Neural progenitor cell (in vitro differentiated cells): ENCODE results near the gene CEMIP2.

Experiments
- CTCF ChIP-seq: fragments of 200-600 bp; sonication (generic); IDR thresholded peaks from 2 replicates; pipeline ENCODE4 v1.5.1; 2017; ENCODE audit warnings: antibody characterized with exemption, mild to moderate bottlenecking
- EZH2 ChIP-seq: fragments of 200-600 bp; sonication (generic); IDR thresholded peaks from 2 replicates; pipeline ENCODE4 v1.6.1; 2017; ENCODE audit warnings: antibody characterized with exemption, mild to moderate bottlenecking, moderate library complexity

- TF ChIP-seq CTCF (no peak), EZH2 (no peak)
Measured at GRCh38 chr9:71644819-71645362, 123.4 kb downstream of the CEMIP2 start.
